Tibial nerve (tissue), 4 donors: Measurements from ENCODE around the gene OR51M1. TPM values are rescaled to one million over a fixed set of nuclear protein-coding genes. Genes with fewer than 3 reads are reported as not detected.

ENCODE experiments used
- DNase-seq, 2 donors: peaks; one replicate each; pipeline ENCODE4 v3.0.0-alpha.2; 2019; ENCODE audit warnings: low spot score in 2 of 2
- H3K27ac ChIP-seq, 4 donors: fragments of 200-600 bp; sonication (generic) in 3 of 4; one replicate each; pipeline ENCODE4 v1.5.1; 2017 to 2019; ENCODE audit warnings: mild to moderate bottlenecking in 1 of 4
- H3K27me3 ChIP-seq, 2 donors: fragments of 200-600 bp; sonication (generic) in 1 of 2; one replicate each; pipeline versions ENCODE4 v1.5.1 to v1.6.0; 2017 to 2019
- H3K36me3 ChIP-seq, 3 donors: fragments of 200-600 bp; sonication (generic); one replicate each; pipeline ENCODE4 v1.5.1; 2018 to 2019
- H3K4me1 ChIP-seq, 4 donors: fragments of 200-600 bp; sonication (generic) in 3 of 4; one replicate each; pipeline ENCODE4 v1.5.1; 2017 to 2019
- H3K4me3 ChIP-seq, 4 donors: fragments of 200-600 bp; sonication (generic) in 3 of 4; one replicate each; pipeline ENCODE4 v1.5.1; 2017 to 2019; ENCODE audit warnings: mild to moderate bottlenecking in 1 of 4, moderate library complexity in 1 of 4
- H3K9me3 ChIP-seq, 4 donors: fragments of 200-600 bp; sonication (generic) in 3 of 4; one replicate each; pipeline ENCODE4 v1.5.1; 2017 to 2019
- CTCF ChIP-seq, 5 experiments: fragments of 200-600 bp in 3 of 5; fragments of 450-650 bp in 2 of 5; sonication (generic) in 3 of 5; IDR thresholded peaks; one replicate each; pipeline ENCODE4 v1.5.1; 2016 to 2019; ENCODE audit warnings: antibody characterized with exemption in 5 of 5, mild to moderate bottlenecking in 3 of 5, moderate library complexity in 2 of 5
- EP300 ChIP-seq, 2 donors: sonication (generic); formaldehyde crosslinking; IDR thresholded peaks; one replicate each; pipeline ENCODE4 v1.6.1; 2017; ENCODE audit warnings: antibody characterized with exemption in 2 of 2, mild to moderate bottlenecking in 1 of 2
- POLR2A ChIP-seq, 2 donors: fragments of 450-650 bp; IDR thresholded peaks; one replicate each; pipeline ENCODE4 v1.6.1; 2017; ENCODE audit warnings: antibody characterized with exemption in 2 of 2, mild to moderate bottlenecking in 2 of 2, moderate library complexity in 2 of 2
- WGBS, 2 donors: methylation state at CpG; one replicate each; pipeline ENCODE4 v1.1.5; 2018; 5-methylcytosine and 5-hydroxymethylcytosine counted together
- small RNA-seq: library from RNA; depleted of rRNA; stranded (forward); fragments of <200 nt; gene quantifications from one replicate; pipeline ENCODE3, GENCODE V24; 2016
- total RNA-seq, 4 donors: library from RNA; depleted of rRNA; stranded (reverse); fragments of >200 nt; gene quantifications; one replicate each; pipeline ENCODE4 v1.1.0, GENCODE V29; 2016

The OR51M1 gene
- total RNA-seq, 4 donors from 2014 or later: not detected

GRCh38 chr11:5441414-5441813 is 57.8 kb downstream of the OR51M1 start, which contains the start of gene OR51I1:
Gene OR51I1 (minus strand): TSS chr11:5441514. CDS start chr11:5441514, 0 bp downstream.
- H3K9me3 ChIP-seq: no peaks in the 10 kb centered on the region
- H3K27ac ChIP-seq: no peak within 1 kb of the TSS
- H3K4me3 ChIP-seq: no peak within 1 kb of the TSS
- TF ChIP-seq POLR2A (IDR thresholded peaks at IDR 0.05) (no peak), CTCF (IDR thresholded peaks at IDR 0.05) (no peak), EP300 (IDR thresholded peaks at IDR 0.05) (no peak)
- H3K36me3 ChIP-seq: no peaks in the 10 kb centered on the region
- DNase-seq: no peak
- WGBS, 2 donors: 37 to 41% methylated on average over 2 of the region's 2 CpGs
- H3K4me1 ChIP-seq: no peaks in the 10 kb centered on the region
- no peaks in the 10 kb centered on the region for H3K27me3 ChIP-seq

Small RNA genes within 50 kb of the gene (small RNA-seq; reads per million reads assigned to genes)
- gene AC104389.3: not detected

Other genes starting within 250 kb of the OR51M1 start
- gene OR52A5, start 245.5 kb upstream of the OR51M1 start, total RNA-seq: not detected
- not detected for gene OR52A1, start 229.1 kb upstream of the OR51M1 start, total RNA-seq
- not detected for gene OR51V1, start 183.1 kb upstream of the OR51M1 start, total RNA-seq
- gene HBB, start 156.7 kb upstream of the OR51M1 start, total RNA-seq: 100 to 1,000 TPM in 2 of 4 donors, 10 to 100 TPM in 1, not detected in 1; 61.6 to 425 (median 151) TPM
- 1 to 10 TPM in 1 of 4 donors, not detected in 3; 5.4 TPM for gene HBD, start 149.3 kb upstream of the OR51M1 start, total RNA-seq
- not detected for gene HBG1, start 134.0 kb upstream of the OR51M1 start, total RNA-seq
- not detected for gene HBG2, start 129.0 kb upstream of the OR51M1 start, total RNA-seq
- gene HBE1, start 113.9 kb upstream of the OR51M1 start, total RNA-seq: not detected
- gene OR51B4, start 81.9 kb upstream of the OR51M1 start, total RNA-seq: 1 to 10 TPM in 1 of 4 donors, under 1 TPM in 2, not detected in 1; 0.42 to 1.5 (median 0.98) TPM
- under 1 TPM in 1 of 4 donors, not detected in 3; 0.63 TPM for gene OR51B2, start 59.5 kb upstream of the OR51M1 start, total RNA-seq
- gene OR51B5, start 40.3 kb upstream of the OR51M1 start, total RNA-seq: 1 to 10 TPM in 3 of 4 donors, not detected in 1; 1.3 to 2.9 (median 2.0) TPM
- gene OR51B6, start 32.3 kb upstream of the OR51M1 start, total RNA-seq: not detected
- not detected for gene OR51Q1, start 38.3 kb downstream of the OR51M1 start, total RNA-seq
- gene OR51I1, start 57.7 kb downstream of the OR51M1 start, total RNA-seq: 1 to 10 TPM in 1 of 4 donors, not detected in 3; 3.9 TPM
- gene OR51I2, start 65.5 kb downstream of the OR51M1 start, total RNA-seq: not detected
- not detected for gene OR52D1, start 104.9 kb downstream of the OR51M1 start, total RNA-seq
- gene UBQLN3, start 126.1 kb downstream of the OR51M1 start, total RNA-seq: 1 to 10 TPM in 3 of 4 donors, under 1 TPM in 1; 0.84 to 4.9 (median 2.1) TPM
- 1 to 10 TPM; 1.2 to 3.7 (median 2.1) TPM for gene UBQLNL, start 132.9 kb downstream of the OR51M1 start, total RNA-seq
- gene OR52H1, start 164.7 kb downstream of the OR51M1 start, total RNA-seq: 1 to 10 TPM in 2 of 4 donors, under 1 TPM in 1, not detected in 1; 0.84 to 7.5 (median 1.3) TPM
- not detected for gene OR52B6, start 197.1 kb downstream of the OR51M1 start, total RNA-seq
- gene TRIM6, start 212.8 kb downstream of the OR51M1 start, total RNA-seq: 1 to 10 TPM; 1.2 to 5.9 (median 2.5) TPM
- 1 to 10 TPM; 2.2 to 6.1 (median 3.1) TPM for gene TRIM34, start 241.2 kb downstream of the OR51M1 start, total RNA-seq